ENCODE measurements around the gene PNMT. TPM values are rescaled to one million over a fixed set of nuclear protein-coding genes. Genes with fewer than 3 reads are reported as not detected.

The PNMT gene
- total and polyA plus RNA-seq, 2 donors (not counting 3 experiments of a cell fraction or from before 2014, with no cell fraction given): 0.11 TPM; not detected in 1

DNA sequence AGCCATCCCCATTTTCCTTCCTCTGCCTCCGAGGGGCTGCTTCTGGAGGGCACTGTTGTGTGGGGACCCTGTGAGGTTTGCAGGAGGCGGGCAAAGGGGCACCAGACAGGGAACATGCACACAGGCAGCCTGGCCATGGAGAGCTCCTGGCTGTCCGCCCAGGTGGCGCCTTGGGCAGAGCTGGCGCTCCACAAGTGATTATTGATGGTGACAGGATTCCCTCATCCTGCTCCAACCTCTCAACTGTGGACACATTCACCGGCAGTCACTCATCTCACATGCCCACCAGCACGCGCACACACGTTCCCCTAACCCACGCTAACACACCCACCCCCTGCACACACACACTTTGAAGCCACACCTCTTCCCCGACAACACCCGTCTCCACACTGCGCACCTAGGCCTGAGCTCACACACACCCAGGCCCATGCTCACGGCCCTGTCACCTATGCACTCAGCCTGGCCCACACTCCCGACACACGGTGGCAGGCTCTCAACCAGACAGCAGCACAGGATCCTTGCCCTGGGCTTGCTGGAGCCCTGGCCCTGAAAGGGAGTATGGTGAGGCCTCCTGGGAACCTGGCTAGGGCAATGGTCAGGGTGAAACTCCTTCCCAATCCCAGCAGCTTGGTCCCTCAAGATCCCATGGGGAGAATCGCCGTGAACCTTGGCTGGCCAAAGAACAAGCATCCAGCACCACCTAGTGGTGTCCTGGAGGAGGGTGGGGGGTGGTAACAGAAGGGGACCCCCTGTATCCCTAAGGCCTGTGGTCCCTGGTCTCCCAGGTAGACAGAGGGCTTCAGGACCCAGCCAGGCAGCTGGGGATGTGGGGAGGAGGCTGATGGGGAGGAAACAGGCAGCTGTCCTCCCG is 3.6 kb downstream of the PNMT start:
- Histone ChIP-seq H3K36me3 (ENCODE audit: control insufficient read depth in 2 of 2, extremely low read depth in 1 of 2, insufficient read depth in 2 of 2, low read length in 2 of 2) (no peaks in the 10 kb centered on the region), H3K9me3 (replicated peaks; ENCODE audit: control insufficient read depth, insufficient read depth, low read length) (no peaks in the 10 kb centered on the region), H3K9ac (replicated peaks; ENCODE audit: extremely low read depth, insufficient read depth, low read length) (no peak overlapping the region), H3K4me2 (ENCODE audit: insufficient read depth, low read length) (no peak overlapping the region), H3K9me1 (replicated peaks; ENCODE audit: control insufficient read depth, extremely low read depth, insufficient read depth, low read length) (no peaks in the 10 kb centered on the region), H3K79me2 (ENCODE audit: control insufficient read depth, insufficient read depth, low read length) (no peaks in the 10 kb centered on the region), H3K27me3 (ENCODE audit: control insufficient read depth in 2 of 2, insufficient read depth in 2 of 2, low read length in 2 of 2) (peaks cover 6% of the 10 kb centered on the region in 2 experiments), H3K27ac (ENCODE audit: insufficient read depth, low read depth, low read length) (no peak overlapping the region), H2AFZ (ENCODE audit: low read depth, low read length) (no peak overlapping the region), H3K4me1 (ENCODE audit: control insufficient read depth, extremely low read depth, insufficient read depth, low read length) (no peaks in the 10 kb centered on the region), H4K20me1 (replicated peaks; ENCODE audit: control insufficient read depth, extremely low read depth, insufficient read depth, low read length) (no peaks in the 10 kb centered on the region), H3K4me3 (replicated peaks in 1 of 3; ENCODE audit: insufficient read depth in 1 of 3, low read depth in 1 of 3, low read length in 3 of 3) (no peak overlapping the region)
- POLR2A ChIA-PET: interaction anchor here (0.7 kb wide), 1 partner anchor 12 kb away, joined by 3 read pairs; no protein-coding TSS in a partner anchor
- CTCF ChIA-PET: interaction anchor here (0.6 to 13.1 kb wide), 21 partner anchors 9 to 465 kb away, joined by 3 to 291 read pairs (median 4); no protein-coding TSS in a partner anchor
- intact Hi-C loops (cut with micrococcal nuclease): loop anchor here (1.0 kb wide), 1 partner anchor 50 kb away; no protein-coding TSS in a partner anchor
- TF ChIP-seq, protein P1, sequence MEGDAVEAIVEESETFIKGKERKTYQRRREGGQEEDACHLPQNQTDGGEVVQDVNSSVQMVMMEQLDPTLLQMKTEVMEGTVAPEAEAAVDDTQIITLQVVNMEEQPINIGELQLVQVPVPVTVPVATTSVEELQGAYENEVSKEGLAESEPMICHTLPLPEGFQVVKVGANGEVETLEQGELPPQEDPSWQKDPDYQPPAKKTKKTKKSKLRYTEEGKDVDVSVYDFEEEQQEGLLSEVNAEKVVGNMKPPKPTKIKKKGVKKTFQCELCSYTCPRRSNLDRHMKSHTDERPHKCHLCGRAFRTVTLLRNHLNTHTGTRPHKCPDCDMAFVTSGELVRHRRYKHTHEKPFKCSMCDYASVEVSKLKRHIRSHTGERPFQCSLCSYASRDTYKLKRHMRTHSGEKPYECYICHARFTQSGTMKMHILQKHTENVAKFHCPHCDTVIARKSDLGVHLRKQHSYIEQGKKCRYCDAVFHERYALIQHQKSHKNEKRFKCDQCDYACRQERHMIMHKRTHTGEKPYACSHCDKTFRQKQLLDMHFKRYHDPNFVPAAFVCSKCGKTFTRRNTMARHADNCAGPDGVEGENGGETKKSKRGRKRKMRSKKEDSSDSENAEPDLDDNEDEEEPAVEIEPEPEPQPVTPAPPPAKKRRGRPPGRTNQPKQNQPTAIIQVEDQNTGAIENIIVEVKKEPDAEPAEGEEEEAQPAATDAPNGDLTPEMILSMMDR (IDR thresholded peaks at IDR 0.05; ENCODE audit: extremely low read depth in 1 of 2, insufficient read depth in 1 of 2, low read depth in 1 of 2, low read length in 2 of 2): peak; percentile 52 to 78
- TF ChIP-seq JUN (IDR thresholded peaks at IDR 0.05; ENCODE audit: borderline replicate concordance, insufficient read depth, insufficient read length, low read depth): no peak
- peak; percentile 40 for DNase-seq (ENCODE audit: low read depth, low spot score)
- peak; percentile 66 for FAIRE-seq
- BruUV-seq (replicated peaks): no TSS peak
- dilution Hi-C loops (cut with MboI; ENCODE audit: extremely low pct_ligation_motif_present, low sequenced_read_pairs): no loop called here

Measured in endothelial cell of umbilical vein (primary cell).